Heart left ventricle (tissue), 16 donors: Measurements from ENCODE around the gene IDI2. TPM values are rescaled to one million over a fixed set of nuclear protein-coding genes. Genes with fewer than 3 reads are reported as not detected.

ENCODE experiments used
- ATAC-seq, 4 donors: fragments of 200-7000 bp; cut with Tn5 transposase; one replicate each; pipeline ENCODE4 v1.9.1; 2020 to 2022; ENCODE audit warnings: moderate library complexity in 4 of 4, mild to moderate bottlenecking in 3 of 4, moderate number of reproducible peaks in 1 of 4
- DNase-seq, 5 donors: peaks; one replicate each; pipeline ENCODE4 v3.0.0-alpha.2; 2020
- H3K27ac ChIP-seq, 12 donors: fragments of 200-600 bp; sonication (generic) in 4 of 12; one replicate each; pipeline versions ENCODE4 v1.5.0 to v1.8.0; 2016 to 2022; ENCODE audit warnings: mild to moderate bottlenecking in 2 of 12
- H3K27me3 ChIP-seq, 9 donors: fragments of 200-600 bp; sonication (generic) in 2 of 9; one replicate each; pipeline versions ENCODE4 v1.5.1 to v1.8.0; 2016 to 2022; ENCODE audit warnings: mild to moderate bottlenecking in 3 of 9
- H3K36me3 ChIP-seq, 9 donors: fragments of 200-600 bp; sonication (generic) in 2 of 9; one replicate each; pipeline versions ENCODE4 v1.5.0 to v1.8.0; 2018 to 2022; ENCODE audit warnings: mild to moderate bottlenecking in 2 of 9
- H3K4me1 ChIP-seq, 12 donors: fragments of 200-600 bp; sonication (generic) in 4 of 12; one replicate each; pipeline versions ENCODE4 v1.5.0 to v1.8.0; 2016 to 2022; ENCODE audit warnings: mild to moderate bottlenecking in 3 of 12
- H3K4me3 ChIP-seq, 12 donors: fragments of 200-600 bp; sonication (generic) in 4 of 12; one replicate each; pipeline versions ENCODE4 v1.5.0 to v1.8.0; 2017 to 2022; ENCODE audit warnings: mild to moderate bottlenecking in 9 of 12, moderate library complexity in 4 of 12
- H3K9me3 ChIP-seq, 12 donors: fragments of 200-600 bp; sonication (generic) in 4 of 12; one replicate each; pipeline versions ENCODE4 v1.5.0 to v1.8.0; 2016 to 2022; ENCODE audit warnings: mild to moderate bottlenecking in 1 of 12
- POLR2A ChIP-seq, 2 donors: fragments of 450-650 bp; IDR thresholded peaks; one replicate each; pipeline ENCODE4 v1.6.1; 2017; ENCODE audit warnings: antibody characterized with exemption in 2 of 2, mild to moderate bottlenecking in 2 of 2, moderate library complexity in 2 of 2
- WGBS, 4 donors: extraction: QIAGEN DNeasy Blood & Tissue Kit in 2 of 4; methylation state at CpG; one replicate each; pipeline versions ENCODE4 v1.1.5 to v1.1.7; 2013 to 2018; 5-methylcytosine and 5-hydroxymethylcytosine counted together
- intact Hi-C, 10 donors: fragments of 100-400 bp; cut with DNase I; formaldehyde crosslinking; loops; one replicate each; pipeline versions ENCODE4 v1.11.1 to v1.14.2; 2022
- polyA plus RNA-seq, 2 donors: library from polyadenylated mRNA; stranded (reverse); fragments of 200-250 nt; gene quantifications; one replicate each; pipeline ENCODE4 v1.2.3, GENCODE V29; 2013
- total RNA-seq, 9 donors: library from RNA; depleted of rRNA in 2 of 9; stranded (reverse); fragments of >200 nt in 2 of 9; fragmentation: NEBNext Ultra II Directional in 3 of 9; extraction: Animal tissue kit (Norgen Biotek cat#: 25700) in 3 of 9; gene quantifications; one replicate each; pipeline versions ENCODE4 v1.1.0 to v1.2.4, GENCODE V29; 2016 to 2023
- TF ChIP-seq, protein P1 (sequence below), 12 donors: fragments of 200-600 bp; sonication (generic) in 4 of 12; IDR thresholded peaks; one replicate each; pipeline versions ENCODE4 v1.5.0 to v1.8.0; 2018 to 2022; ENCODE audit warnings: antibody characterized with exemption in 12 of 12, mild to moderate bottlenecking in 5 of 12
- donor health status: ischemic (EF 13 %, LVEDD 7.1; RV severe dilation, severe dysfunction).
- donor health status: healthy with polysubstance abuse.
- donor health status: DM: no; HTN: yes; CAD: no.
- donor health status: DM: no; HTN: no; CAD: no.
- donor health status: ischemic (EF 25% LVEDD 6.9; RV normal size, moderate dysfunction).
- donor health status: ischemic (EF 25% LVEDD 5.7; RV mildly dilated, moderate dysfunction).
- donor health status: healthy.
- donor health status: DM: yes; HTN: yes; CAD: no.
- donor health status: ischemic (EF 35%, LVEDD 5.7; RV mildly dilated, moderate dysfunction).
- donor health status: nonischemic (EF 11% LVEDD 7.7; RV severe dilation, severe dysfunction).
- donor health status: DM: yes; HTN: yes; CAD: no.
- donor health status: PGD.
- donor health status: ischemic (EF 29% LVEDD 5.4; RV normal size, mild dysfunction).
- donor health status: nonischemic (EF 23%, LVEDD 6.1; RV moderate dilation, normal function).

Gene IDI2
- total and polyA plus RNA-seq, 11 donors: 0.18 to 0.72 (median 0.28) TPM; not detected in 4

DNA sequence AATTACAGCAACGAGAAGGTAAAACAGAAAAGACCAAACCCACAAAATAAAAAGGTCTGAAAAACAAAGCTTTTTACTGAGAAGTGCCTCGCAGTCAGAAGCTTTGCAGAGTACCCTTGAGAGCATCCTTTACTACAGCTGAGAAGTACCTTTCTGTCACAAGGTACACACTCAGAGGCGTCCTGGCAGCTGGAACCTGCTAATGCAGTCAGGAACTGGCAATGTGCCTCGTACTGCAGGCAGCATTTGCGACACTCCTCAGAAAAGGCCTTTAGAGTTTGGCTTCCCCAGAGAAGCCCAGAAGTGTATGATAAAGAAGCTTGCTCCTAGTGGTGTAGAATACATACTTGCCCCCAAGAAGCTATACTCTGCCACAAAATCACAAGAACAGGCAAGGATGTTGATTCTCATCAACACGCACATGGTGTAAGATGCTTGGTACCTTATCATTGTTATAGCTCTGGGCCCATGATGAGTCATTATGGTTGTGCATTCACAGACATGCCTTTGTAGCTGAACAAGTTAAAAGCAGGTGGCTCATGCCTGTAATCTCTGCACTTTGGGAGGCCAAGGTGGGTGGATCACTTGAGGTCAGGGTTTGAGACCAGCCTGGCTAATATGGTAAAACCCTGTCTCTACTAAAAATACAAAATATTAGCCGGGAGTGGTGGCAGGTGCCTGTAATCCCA, 39.4 kb downstream of the IDI2 start:
- ATAC-seq (no peak), DNase-seq (no peak)
- H3K4me1 ChIP-seq: peaks cover 2 to 32% (median 18%) of the 10 kb centered on the region in 12 donors
- TF ChIP-seq, protein P1, sequence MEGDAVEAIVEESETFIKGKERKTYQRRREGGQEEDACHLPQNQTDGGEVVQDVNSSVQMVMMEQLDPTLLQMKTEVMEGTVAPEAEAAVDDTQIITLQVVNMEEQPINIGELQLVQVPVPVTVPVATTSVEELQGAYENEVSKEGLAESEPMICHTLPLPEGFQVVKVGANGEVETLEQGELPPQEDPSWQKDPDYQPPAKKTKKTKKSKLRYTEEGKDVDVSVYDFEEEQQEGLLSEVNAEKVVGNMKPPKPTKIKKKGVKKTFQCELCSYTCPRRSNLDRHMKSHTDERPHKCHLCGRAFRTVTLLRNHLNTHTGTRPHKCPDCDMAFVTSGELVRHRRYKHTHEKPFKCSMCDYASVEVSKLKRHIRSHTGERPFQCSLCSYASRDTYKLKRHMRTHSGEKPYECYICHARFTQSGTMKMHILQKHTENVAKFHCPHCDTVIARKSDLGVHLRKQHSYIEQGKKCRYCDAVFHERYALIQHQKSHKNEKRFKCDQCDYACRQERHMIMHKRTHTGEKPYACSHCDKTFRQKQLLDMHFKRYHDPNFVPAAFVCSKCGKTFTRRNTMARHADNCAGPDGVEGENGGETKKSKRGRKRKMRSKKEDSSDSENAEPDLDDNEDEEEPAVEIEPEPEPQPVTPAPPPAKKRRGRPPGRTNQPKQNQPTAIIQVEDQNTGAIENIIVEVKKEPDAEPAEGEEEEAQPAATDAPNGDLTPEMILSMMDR (IDR thresholded peaks at IDR 0.05): no peak
- TF ChIP-seq POLR2A (IDR thresholded peaks at IDR 0.05): no peak
- intact Hi-C loops: loop anchor here in 7 of 10 donors (2.0 to 10.0 kb wide), 9 partner anchors 51 to 141 kb away; partner anchors contain the start of genes LARP4B (in 5 of the 7), IDI1 (in 2 of the 7) and WDR37 (in 1 of the 7)
- peaks cover 0 to 8% (median 0%) of the 10 kb centered on the region in 9 donors for H3K36me3 ChIP-seq
- no peak overlapping the region for H3K27ac ChIP-seq
- 71 to 83% (median 77%) methylated on average over 6 to 7 of the region's 7 CpGs for WGBS, 4 donors
- no peaks in the 10 kb centered on the region for H3K9me3 ChIP-seq
- no peak overlapping the region for H3K4me3 ChIP-seq
- H3K27me3 ChIP-seq: no peaks in the 10 kb centered on the region

DNA sequence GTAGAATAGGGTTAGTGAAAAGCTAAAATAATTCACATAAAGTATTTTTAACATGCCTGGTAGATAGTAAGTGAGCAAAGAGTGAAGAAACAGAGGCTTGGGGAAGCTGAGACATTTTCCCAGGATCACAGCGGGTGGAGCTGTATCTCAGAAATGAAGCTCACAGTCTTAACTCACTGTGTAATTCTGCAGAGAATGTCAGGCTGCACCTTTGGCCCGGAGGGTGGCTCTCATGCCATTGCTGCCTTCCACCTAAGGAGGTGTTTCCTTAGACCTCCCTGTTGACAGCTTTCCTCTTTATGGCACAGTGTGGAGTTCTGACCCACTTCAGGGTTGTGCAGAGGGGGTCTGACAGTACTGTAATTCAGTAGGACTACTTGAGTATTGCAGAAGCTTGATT, 40.3 kb downstream of the IDI2 start:
- Histone ChIP-seq H3K4me1 (peaks cover 2 to 32% (median 18%) of the 10 kb centered on the region in 12 donors), H3K27me3 (no peaks in the 10 kb centered on the region), H3K36me3 (peaks cover 0 to 8% (median 0%) of the 10 kb centered on the region in 9 donors), H3K9me3 (peaks cover 0 to 7% (median 2%) of the 10 kb centered on the region in 12 donors), H3K27ac (no peak overlapping the region), H3K4me3 (no peak overlapping the region)
- intact Hi-C loops: loop anchor here in 6 of 10 donors (5.0 to 10.0 kb wide), 8 partner anchors 51 to 141 kb away; partner anchors contain the start of genes LARP4B (in 5 of the 6), IDI1 (in 2 of the 6) and WDR37 (in 1 of the 6)
- TF ChIP-seq, protein P1 (IDR thresholded peaks at IDR 0.05): no peak
- no peak for TF ChIP-seq POLR2A (IDR thresholded peaks at IDR 0.05)
- WGBS, 4 donors: 87 to 94% (median 90%) methylated on average over 2 of the region's 2 CpGs
- no peak for ATAC-seq
- DNase-seq: no peak

DNA sequence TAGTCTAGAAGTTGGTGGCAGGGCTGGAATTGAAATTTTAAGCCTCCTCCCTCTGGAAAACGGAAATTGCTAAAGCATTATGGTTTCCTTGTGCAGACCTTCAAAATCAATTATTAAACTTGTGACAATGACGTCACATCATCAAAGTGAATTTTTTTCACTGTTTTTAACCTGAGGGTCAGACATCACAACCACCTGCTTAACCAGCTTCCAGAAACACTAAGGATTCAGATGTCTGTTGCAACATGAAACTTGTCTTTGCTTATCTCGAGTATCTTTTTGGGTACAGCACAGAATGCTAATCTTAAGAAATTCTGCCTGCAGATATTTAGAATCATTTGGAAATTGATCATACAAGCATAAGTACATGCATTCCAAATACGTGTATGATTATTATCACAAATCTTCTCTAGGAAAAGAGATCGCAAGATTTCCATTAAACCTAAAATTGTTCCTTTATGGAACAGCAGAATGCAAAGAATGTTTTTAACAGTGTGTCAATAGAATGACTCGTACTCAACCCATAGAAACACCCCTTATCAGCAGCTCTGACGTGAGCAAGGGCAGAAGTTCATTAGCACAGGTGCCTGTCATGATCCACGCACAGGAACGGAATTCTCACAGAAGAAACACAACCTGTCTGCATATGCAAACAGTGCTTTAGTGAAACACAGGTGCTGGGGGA, 41.5 kb downstream of the IDI2 start:
- Histone ChIP-seq H3K9me3 (peaks cover 0 to 19% (median 9%) of the 10 kb centered on the region in 12 donors), H3K27ac (no peak overlapping the region), H3K27me3 (no peaks in the 10 kb centered on the region), H3K4me3 (no peak overlapping the region), H3K36me3 (peaks cover 0 to 8% (median 0%) of the 10 kb centered on the region in 9 donors), H3K4me1 (peaks cover under 1 to 20% (median 10%) of the 10 kb centered on the region in 12 donors)
- ATAC-seq (no peak), DNase-seq (no peak)
- TF ChIP-seq POLR2A (IDR thresholded peaks at IDR 0.05): no peak
- TF ChIP-seq, protein P1 (IDR thresholded peaks at IDR 0.05): no peak
- intact Hi-C loops: loop anchor here in 3 of 10 donors (10.0 kb wide), 4 partner anchors 49 to 139 kb away; partner anchors contain the start of gene LARP4B (in 1 of the 3)
- WGBS, 4 donors: 84 to 88% (median 85%) methylated on average over 9 of the region's 9 CpGs

DNA sequence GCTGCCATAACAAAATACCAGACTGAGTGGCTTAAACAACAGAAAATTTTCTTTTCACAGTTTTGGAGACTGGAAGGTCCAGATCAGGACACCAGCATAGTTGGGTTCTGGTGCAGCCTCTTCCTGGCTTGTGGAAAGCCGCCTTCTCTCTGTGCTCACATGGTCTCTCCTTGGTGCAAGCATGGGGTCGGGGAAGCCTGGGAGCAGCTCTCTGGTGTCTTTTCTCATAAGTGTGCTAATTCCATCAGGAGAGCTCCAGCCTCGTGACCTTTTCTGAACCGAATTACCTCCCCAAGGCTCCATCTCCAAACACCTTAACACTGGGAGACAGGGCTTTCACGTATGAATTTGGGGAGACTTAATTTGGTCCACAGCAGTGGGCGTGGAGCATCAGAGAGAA, 42.3 kb downstream of the IDI2 start:
- Histone ChIP-seq H3K27me3 (no peaks in the 10 kb centered on the region), H3K4me3 (no peak overlapping the region), H3K27ac (no peak overlapping the region), H3K9me3 (peaks cover 0 to 26% (median 13%) of the 10 kb centered on the region in 12 donors), H3K4me1 (peaks cover 0 to 16% (median 8%) of the 10 kb centered on the region in 12 donors), H3K36me3 (peaks cover 0 to 8% (median 0%) of the 10 kb centered on the region in 9 donors)
- ATAC-seq: no peak
- WGBS, 4 donors: 93 to 94% (median 93%) methylated on average over 6 of the region's 6 CpGs
- no peak for TF ChIP-seq POLR2A (IDR thresholded peaks at IDR 0.05)
- TF ChIP-seq, protein P1 (IDR thresholded peaks at IDR 0.05): no peak
- DNase-seq: no peak
- intact Hi-C loops: loop anchor here in 3 of 10 donors (10.0 kb wide), 4 partner anchors 49 to 139 kb away; partner anchors contain the start of gene LARP4B (in 1 of the 3)
